HepG2 (cell line): ENCODE measurements around the gene DUS1L. TPM values are rescaled to one million over a fixed set of nuclear protein-coding genes. Genes with fewer than 3 reads are reported as not detected.
A peak's percentile ranks its signal among the peaks of the same experiment; 100 is the strongest.

Experiments used
- ARNT2 ChIP-seq: sonication (generic); formaldehyde crosslinking; IDR thresholded peaks from 2 replicates; pipeline ENCODE4 v1.8.0; 2022; ENCODE audit warnings: mild to moderate bottlenecking, low read depth, missing genetic modification reagents, moderate library complexity
- HNRNPK ChIP-seq: fragments of 200-400 bp; formaldehyde crosslinking; IDR thresholded peaks from 2 replicates; pipeline ENCODE4 v1.6.1; 2018; ENCODE audit warnings: low read length, low read depth, moderate library complexity, mild to moderate bottlenecking; ENCODE audit not compliant: poor library complexity, severe bottlenecking
- MBD4 ChIP-seq: IDR thresholded peaks from 2 replicates; pipeline ENCODE4 v1.6.1; 2012; ENCODE audit warnings: low read length, inconsistent platforms, borderline replicate concordance
- PAWR ChIP-seq: sonication (generic); formaldehyde crosslinking; IDR thresholded peaks from 2 replicates; pipeline ENCODE4 v1.4.0; 2020; ENCODE audit warnings: missing genetic modification reagents, mild to moderate bottlenecking, borderline replicate concordance
- SNAPC2 ChIP-seq: sonication (generic); formaldehyde crosslinking; IDR thresholded peaks from 2 replicates; pipeline ENCODE4 v1.8.1; 2022; ENCODE audit warnings: mild to moderate bottlenecking, missing genetic modification reagents
- ZNF292 ChIP-seq: sonication (generic); formaldehyde crosslinking; IDR thresholded peaks from 2 replicates; pipeline ENCODE4 v1.8.1; 2022; ENCODE audit warnings: mild to moderate bottlenecking, low read depth, missing genetic modification reagents, borderline replicate concordance
- ZNF619 ChIP-seq: sonication (generic); formaldehyde crosslinking; IDR thresholded peaks from 2 replicates; pipeline ENCODE4 v1.4.0; 2020; ENCODE audit warnings: mild to moderate bottlenecking, missing genetic modification reagents
- ZSCAN29 ChIP-seq: sonication (generic); formaldehyde crosslinking; conservative IDR thresholded peaks from 2 replicates; pipeline ENCODE4 v1.4.0; 2020; ENCODE audit warnings: mild to moderate bottlenecking, missing genetic modification reagents
- polyA plus RNA-seq, 8 experiments: library from polyadenylated mRNA; depleted of rRNA in 3 of 8; stranded (reverse) in 7 of 8; unstranded in 1 of 8; fragments of >200 nt; fragmentation: Illumina TruSeq in 4 of 8; extraction: Trizol in 4 of 8; gene quantifications; 2 replicates each; pipeline versions ENCODE4 v1.2.1 to v1.2.3, GENCODE V29; 2011 to 2016; ENCODE audit warnings: low read depth in 4 of 8, missing spikeins in 1 of 8, mixed read lengths in 1 of 8; ENCODE audit not compliant: insufficient read depth in 1 of 8
- total RNA-seq, 5 experiments: library from RNA; depleted of rRNA; stranded (reverse); fragments of >200 nt; fragmentation: Illumina TruSeq; extraction: Trizol; gene quantifications; 2 replicates each; pipeline ENCODE4 v1.2.3, GENCODE V29; 2016; ENCODE audit warnings: low read depth in 1 of 5
- TF ChIP-seq, protein P1 (sequence below): sonication (generic); formaldehyde crosslinking; IDR thresholded peaks from 2 replicates; pipeline ENCODE4 v1.8.0; 2023; ENCODE audit warnings: mild to moderate bottlenecking, missing genetic modification reagents
- TF ChIP-seq, protein P2 (sequence below): fragments of 450-650 bp; IDR thresholded peaks from 2 replicates; pipeline ENCODE4 v1.6.1; 2017
- TF ChIP-seq, protein P3 (sequence below): IDR thresholded peaks from 2 replicates; pipeline ENCODE4 v1.6.1; 2016; ENCODE audit warnings: control low read depth
- TF ChIP-seq, protein P4 (sequence below): sonication (generic); formaldehyde crosslinking; IDR thresholded peaks from 2 replicates; pipeline ENCODE4 v1.4.0; 2020; ENCODE audit warnings: missing genetic modification reagents, borderline replicate concordance
- TF ChIP-seq, protein P5 (sequence below): sonication (generic); formaldehyde crosslinking; IDR thresholded peaks from 2 replicates; pipeline ENCODE4 v1.5.0; 2020; ENCODE audit warnings: mild to moderate bottlenecking, missing genetic modification reagents, borderline replicate concordance

DUS1L gene
- total and polyA plus RNA-seq, 2 of the 13 experiments (the other 11 are each of a cell fraction or from before 2014, with no cell fraction given), result 81.0 to 109 TPM

DNA sequence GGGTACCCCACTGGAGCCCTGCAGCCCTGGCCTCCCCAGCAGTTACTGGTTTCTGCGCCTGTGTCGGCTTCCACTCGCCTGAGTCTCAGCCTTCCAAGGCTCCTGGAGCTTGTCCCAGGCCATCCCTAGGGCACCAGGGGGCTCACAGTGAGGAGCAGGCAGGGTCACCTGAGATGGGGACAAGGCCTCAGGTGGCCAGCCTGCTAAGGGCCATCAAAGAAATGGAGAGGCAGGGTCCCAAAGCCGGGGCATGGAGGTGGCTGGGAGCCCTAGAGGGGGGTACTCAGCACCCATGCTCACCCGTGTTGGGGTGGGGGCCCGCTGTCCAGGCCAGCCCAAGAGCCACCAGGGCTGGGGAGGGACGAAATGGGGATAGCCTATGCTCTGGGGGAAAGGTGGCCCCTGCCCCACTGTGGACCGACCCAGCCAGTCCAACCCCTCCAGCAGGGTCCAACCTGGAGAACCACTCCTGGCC lies 31.1 kb upstream of the DUS1L start (continued):
- TF ChIP-seq, protein P1, sequence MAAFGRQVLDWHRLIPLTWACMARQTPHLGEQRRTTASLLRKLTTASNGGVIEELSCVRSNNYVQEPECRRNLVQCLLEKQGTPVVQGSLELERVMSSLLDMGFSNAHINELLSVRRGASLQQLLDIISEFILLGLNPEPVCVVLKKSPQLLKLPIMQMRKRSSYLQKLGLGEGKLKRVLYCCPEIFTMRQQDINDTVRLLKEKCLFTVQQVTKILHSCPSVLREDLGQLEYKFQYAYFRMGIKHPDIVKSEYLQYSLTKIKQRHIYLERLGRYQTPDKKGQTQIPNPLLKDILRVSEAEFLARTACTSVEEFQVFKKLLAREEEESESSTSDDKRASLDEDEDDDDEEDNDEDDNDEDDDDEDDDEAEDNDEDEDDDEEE (CRISPR knock-in tag), result 0 out of 2 replicates have a peak, but pooled peaks have one; percentile 85
- 0 out of 2 replicates have a peak, but pooled peaks have one; percentile 68 for TF ChIP-seq SNAPC2 (CRISPR knock-in tag)
- 0 out of 2 replicates have a peak, but pooled peaks have one; percentile 28 for TF ChIP-seq PAWR (CRISPR knock-in tag)
- TF ChIP-seq, protein P2, sequence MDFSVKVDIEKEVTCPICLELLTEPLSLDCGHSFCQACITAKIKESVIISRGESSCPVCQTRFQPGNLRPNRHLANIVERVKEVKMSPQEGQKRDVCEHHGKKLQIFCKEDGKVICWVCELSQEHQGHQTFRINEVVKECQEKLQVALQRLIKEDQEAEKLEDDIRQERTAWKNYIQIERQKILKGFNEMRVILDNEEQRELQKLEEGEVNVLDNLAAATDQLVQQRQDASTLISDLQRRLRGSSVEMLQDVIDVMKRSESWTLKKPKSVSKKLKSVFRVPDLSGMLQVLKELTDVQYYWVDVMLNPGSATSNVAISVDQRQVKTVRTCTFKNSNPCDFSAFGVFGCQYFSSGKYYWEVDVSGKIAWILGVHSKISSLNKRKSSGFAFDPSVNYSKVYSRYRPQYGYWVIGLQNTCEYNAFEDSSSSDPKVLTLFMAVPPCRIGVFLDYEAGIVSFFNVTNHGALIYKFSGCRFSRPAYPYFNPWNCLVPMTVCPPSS, result no peak
- TF ChIP-seq ARNT2 (CRISPR knock-in tag), result no peak
- TF ChIP-seq HNRNPK, result no peak
- TF ChIP-seq, protein P3, sequence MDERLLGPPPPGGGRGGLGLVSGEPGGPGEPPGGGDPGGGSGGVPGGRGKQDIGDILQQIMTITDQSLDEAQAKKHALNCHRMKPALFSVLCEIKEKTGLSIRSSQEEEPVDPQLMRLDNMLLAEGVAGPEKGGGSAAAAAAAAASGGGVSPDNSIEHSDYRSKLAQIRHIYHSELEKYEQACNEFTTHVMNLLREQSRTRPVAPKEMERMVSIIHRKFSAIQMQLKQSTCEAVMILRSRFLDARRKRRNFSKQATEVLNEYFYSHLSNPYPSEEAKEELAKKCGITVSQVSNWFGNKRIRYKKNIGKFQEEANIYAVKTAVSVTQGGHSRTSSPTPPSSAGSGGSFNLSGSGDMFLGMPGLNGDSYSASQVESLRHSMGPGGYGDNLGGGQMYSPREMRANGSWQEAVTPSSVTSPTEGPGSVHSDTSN (CRISPR knock-in tag), result no peak
- TF ChIP-seq, protein P4, sequence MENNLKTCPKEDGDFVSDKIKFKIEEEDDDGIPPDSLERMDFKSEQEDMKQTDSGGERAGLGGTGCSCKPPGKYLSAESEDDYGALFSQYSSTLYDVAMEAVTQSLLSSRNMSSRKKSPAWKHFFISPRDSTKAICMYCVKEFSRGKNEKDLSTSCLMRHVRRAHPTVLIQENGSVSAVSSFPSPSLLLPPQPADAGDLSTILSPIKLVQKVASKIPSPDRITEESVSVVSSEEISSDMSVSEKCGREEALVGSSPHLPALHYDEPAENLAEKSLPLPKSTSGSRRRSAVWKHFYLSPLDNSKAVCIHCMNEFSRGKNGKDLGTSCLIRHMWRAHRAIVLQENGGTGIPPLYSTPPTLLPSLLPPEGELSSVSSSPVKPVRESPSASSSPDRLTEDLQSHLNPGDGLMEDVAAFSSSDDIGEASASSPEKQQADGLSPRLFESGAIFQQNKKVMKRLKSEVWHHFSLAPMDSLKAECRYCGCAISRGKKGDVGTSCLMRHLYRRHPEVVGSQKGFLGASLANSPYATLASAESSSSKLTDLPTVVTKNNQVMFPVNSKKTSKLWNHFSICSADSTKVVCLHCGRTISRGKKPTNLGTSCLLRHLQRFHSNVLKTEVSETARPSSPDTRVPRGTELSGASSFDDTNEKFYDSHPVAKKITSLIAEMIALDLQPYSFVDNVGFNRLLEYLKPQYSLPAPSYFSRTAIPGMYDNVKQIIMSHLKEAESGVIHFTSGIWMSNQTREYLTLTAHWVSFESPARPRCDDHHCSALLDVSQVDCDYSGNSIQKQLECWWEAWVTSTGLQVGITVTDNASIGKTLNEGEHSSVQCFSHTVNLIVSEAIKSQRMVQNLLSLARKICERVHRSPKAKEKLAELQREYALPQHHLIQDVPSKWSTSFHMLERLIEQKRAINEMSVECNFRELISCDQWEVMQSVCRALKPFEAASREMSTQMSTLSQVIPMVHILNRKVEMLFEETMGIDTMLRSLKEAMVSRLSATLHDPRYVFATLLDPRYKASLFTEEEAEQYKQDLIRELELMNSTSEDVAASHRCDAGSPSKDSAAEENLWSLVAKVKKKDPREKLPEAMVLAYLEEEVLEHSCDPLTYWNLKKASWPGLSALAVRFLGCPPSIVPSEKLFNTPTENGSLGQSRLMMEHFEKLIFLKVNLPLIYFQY, result no peak
- TF ChIP-seq MBD4, result no peak
- no peak for TF ChIP-seq ZNF619 (CRISPR knock-in tag)
- TF ChIP-seq, protein P5, sequence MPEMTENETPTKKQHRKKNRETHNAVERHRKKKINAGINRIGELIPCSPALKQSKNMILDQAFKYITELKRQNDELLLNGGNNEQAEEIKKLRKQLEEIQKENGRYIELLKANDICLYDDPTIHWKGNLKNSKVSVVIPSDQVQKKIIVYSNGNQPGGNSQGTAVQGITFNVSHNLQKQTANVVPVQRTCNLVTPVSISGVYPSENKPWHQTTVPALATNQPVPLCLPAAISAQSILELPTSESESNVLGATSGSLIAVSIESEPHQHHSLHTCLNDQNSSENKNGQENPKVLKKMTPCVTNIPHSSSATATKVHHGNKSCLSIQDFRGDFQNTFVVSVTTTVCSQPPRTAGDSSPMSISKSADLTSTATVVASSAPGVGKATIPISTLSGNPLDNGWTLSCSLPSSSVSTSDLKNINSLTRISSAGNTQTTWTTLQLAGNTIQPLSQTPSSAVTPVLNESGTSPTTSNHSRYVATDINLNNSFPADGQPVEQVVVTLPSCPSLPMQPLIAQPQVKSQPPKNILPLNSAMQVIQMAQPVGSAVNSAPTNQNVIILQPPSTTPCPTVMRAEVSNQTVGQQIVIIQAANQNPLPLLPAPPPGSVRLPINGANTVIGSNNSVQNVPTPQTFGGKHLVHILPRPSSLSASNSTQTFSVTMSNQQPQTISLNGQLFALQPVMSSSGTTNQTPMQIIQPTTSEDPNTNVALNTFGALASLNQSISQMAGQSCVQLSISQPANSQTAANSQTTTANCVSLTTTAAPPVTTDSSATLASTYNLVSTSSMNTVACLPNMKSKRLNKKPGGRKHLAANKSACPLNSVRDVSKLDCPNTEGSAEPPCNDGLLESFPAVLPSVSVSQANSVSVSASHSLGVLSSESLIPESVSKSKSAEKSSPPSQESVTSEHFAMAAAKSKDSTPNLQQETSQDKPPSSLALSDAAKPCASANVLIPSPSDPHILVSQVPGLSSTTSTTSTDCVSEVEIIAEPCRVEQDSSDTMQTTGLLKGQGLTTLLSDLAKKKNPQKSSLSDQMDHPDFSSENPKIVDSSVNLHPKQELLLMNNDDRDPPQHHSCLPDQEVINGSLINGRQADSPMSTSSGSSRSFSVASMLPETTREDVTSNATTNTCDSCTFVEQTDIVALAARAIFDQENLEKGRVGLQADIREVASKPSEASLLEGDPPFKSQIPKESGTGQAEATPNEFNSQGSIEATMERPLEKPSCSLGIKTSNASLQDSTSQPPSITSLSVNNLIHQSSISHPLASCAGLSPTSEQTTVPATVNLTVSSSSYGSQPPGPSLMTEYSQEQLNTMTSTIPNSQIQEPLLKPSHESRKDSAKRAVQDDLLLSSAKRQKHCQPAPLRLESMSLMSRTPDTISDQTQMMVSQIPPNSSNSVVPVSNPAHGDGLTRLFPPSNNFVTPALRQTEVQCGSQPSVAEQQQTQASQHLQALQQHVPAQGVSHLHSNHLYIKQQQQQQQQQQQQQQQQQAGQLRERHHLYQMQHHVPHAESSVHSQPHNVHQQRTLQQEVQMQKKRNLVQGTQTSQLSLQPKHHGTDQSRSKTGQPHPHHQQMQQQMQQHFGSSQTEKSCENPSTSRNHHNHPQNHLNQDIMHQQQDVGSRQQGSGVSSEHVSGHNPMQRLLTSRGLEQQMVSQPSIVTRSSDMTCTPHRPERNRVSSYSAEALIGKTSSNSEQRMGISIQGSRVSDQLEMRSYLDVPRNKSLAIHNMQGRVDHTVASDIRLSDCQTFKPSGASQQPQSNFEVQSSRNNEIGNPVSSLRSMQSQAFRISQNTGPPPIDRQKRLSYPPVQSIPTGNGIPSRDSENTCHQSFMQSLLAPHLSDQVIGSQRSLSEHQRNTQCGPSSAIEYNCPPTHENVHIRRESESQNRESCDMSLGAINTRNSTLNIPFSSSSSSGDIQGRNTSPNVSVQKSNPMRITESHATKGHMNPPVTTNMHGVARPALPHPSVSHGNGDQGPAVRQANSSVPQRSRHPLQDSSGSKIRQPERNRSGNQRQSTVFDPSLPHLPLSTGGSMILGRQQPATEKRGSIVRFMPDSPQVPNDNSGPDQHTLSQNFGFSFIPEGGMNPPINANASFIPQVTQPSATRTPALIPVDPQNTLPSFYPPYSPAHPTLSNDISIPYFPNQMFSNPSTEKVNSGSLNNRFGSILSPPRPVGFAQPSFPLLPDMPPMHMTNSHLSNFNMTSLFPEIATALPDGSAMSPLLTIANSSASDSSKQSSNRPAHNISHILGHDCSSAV (CRISPR knock-in tag), result no peak
- no peak for TF ChIP-seq ZSCAN29
- no peak for TF ChIP-seq ZNF292 (CRISPR knock-in tag)
